H9 (cell line): ENCODE data around the gene CAGE1. TPM values are rescaled to one million over a fixed set of nuclear protein-coding genes. Genes with fewer than 3 reads are reported as not detected.

ENCODE experiments used
- DNase-seq: peaks from one replicate; pipeline ENCODE4 v3.0.0-alpha.2; 2017
- H2AFZ ChIP-seq: one replicate; pipeline ENCODE4 v1.6.1; 2013; ENCODE audit warnings: mild to moderate bottlenecking, low read length, control low read depth, moderate library complexity
- H2AK5ac ChIP-seq: 2 replicates; pipeline ENCODE4 v1.6.1; 2013; ENCODE audit warnings: low read length, control low read depth, mixed read lengths; ENCODE audit not compliant: insufficient read length
- H2BK120ac ChIP-seq: one replicate; pipeline ENCODE4 v1.6.1; 2013; ENCODE audit warnings: low read depth, mild to moderate bottlenecking, low read length, control low read depth, inconsistent platforms; ENCODE audit not compliant: poor library complexity, severe bottlenecking
- H2BK12ac ChIP-seq: 2 replicates; pipeline ENCODE4 v1.6.1; 2013; ENCODE audit warnings: low read length, control low read depth, mixed read lengths, low read depth; ENCODE audit not compliant: insufficient read length
- H2BK15ac ChIP-seq: 2 replicates; pipeline ENCODE4 v1.6.1; 2013; ENCODE audit warnings: low read depth, low read length, control low read depth
- H2BK20ac ChIP-seq: one replicate; pipeline ENCODE4 v1.6.1; 2013; ENCODE audit warnings: low read depth, mild to moderate bottlenecking, low read length, control low read depth, inconsistent platforms; ENCODE audit not compliant: poor library complexity, severe bottlenecking
- H2BK5ac ChIP-seq: 2 replicates; pipeline ENCODE4 v1.6.1; 2013; ENCODE audit warnings: low read length, control low read depth, mixed read lengths; ENCODE audit not compliant: insufficient read length
- H3K14ac ChIP-seq: 2 replicates; pipeline ENCODE4 v1.6.1; 2013; ENCODE audit warnings: low read length, control low read depth; ENCODE audit not compliant: insufficient read depth
- H3K18ac ChIP-seq: 2 replicates; pipeline ENCODE4 v1.6.1; 2013; ENCODE audit warnings: low read depth, mild to moderate bottlenecking, mixed read lengths, low read length, control low read depth; ENCODE audit not compliant: insufficient read length
- H3K23ac ChIP-seq: 2 replicates; pipeline ENCODE4 v1.6.1; 2013; ENCODE audit warnings: low read length, control low read depth, mixed read lengths, low read depth; ENCODE audit not compliant: insufficient read length
- H3K23me2 ChIP-seq: 2 replicates; pipeline ENCODE4 v1.6.1; 2013; ENCODE audit warnings: low read depth, mild to moderate bottlenecking, mixed read lengths, low read length, control low read depth; ENCODE audit not compliant: insufficient read length, poor library complexity, severe bottlenecking
- H3K27ac ChIP-seq: 2 replicates; pipeline ENCODE4 v1.5.1; 2013; ENCODE audit warnings: low read length, control low read depth, mixed read lengths, low read depth; ENCODE audit not compliant: insufficient read length
- H3K27me3 ChIP-seq: 2 replicates; pipeline ENCODE4 v1.6.1; 2013; ENCODE audit warnings: low read length, control low read depth, inconsistent platforms; ENCODE audit not compliant: insufficient read depth
- H3K4ac ChIP-seq: 2 replicates; pipeline ENCODE4 v1.6.1; 2013; ENCODE audit warnings: low read depth, mild to moderate bottlenecking, control low read depth, inconsistent platforms, low read length, moderate library complexity
- H3K4me1 ChIP-seq: 2 replicates; pipeline ENCODE4 v1.6.1; 2013; ENCODE audit warnings: low read length, control low read depth, inconsistent platforms; ENCODE audit not compliant: insufficient read depth
- H3K4me2 ChIP-seq: 2 replicates; pipeline ENCODE4 v1.6.1; 2013; ENCODE audit warnings: low read length, control low read depth, mixed read lengths; ENCODE audit not compliant: insufficient read length, insufficient read depth
- H3K56ac ChIP-seq: 2 replicates; pipeline ENCODE4 v1.6.1; 2013; ENCODE audit warnings: low read depth, mild to moderate bottlenecking, mixed read lengths, low read length, control low read depth; ENCODE audit not compliant: insufficient read length
- H3K79me1 ChIP-seq: 2 replicates; pipeline ENCODE4 v1.6.1; 2013; ENCODE audit warnings: low read depth, mild to moderate bottlenecking, moderate library complexity, low read length, control low read depth, inconsistent platforms; ENCODE audit not compliant: insufficient read depth, poor library complexity, severe bottlenecking
- H3K79me2 ChIP-seq: 2 replicates; pipeline ENCODE4 v1.6.1; 2013; ENCODE audit warnings: low read length, control low read depth, inconsistent platforms; ENCODE audit not compliant: insufficient read depth
- H3K9ac ChIP-seq: 2 replicates; pipeline ENCODE4 v1.6.1; 2013; ENCODE audit warnings: low read length, control low read depth, mixed read lengths; ENCODE audit not compliant: insufficient read length; ENCODE audit errors: extremely low read depth
- H3K9me3 ChIP-seq: one replicate; pipeline ENCODE4 v1.6.1; 2013; ENCODE audit warnings: low read depth, low read length, inconsistent platforms; ENCODE audit not compliant: control insufficient read depth
- H3T11ph ChIP-seq: one replicate; pipeline ENCODE4 v1.6.1; 2013; ENCODE audit warnings: mild to moderate bottlenecking, low read length, control low read depth, inconsistent platforms
- H4K20me1 ChIP-seq: one replicate; pipeline ENCODE4 v1.6.1; 2013; ENCODE audit not compliant: control insufficient read depth, insufficient read length, insufficient read depth
- H4K5ac ChIP-seq: 2 replicates; pipeline ENCODE4 v1.6.1; 2013; ENCODE audit warnings: low read depth, mild to moderate bottlenecking, mixed read lengths, low read length, control low read depth; ENCODE audit not compliant: insufficient read length
- H4K8ac ChIP-seq: replicated peaks from 2 replicates; pipeline ENCODE4 v1.6.1; 2013; ENCODE audit warnings: low read length, control low read depth, mixed read lengths, low read depth; ENCODE audit not compliant: insufficient read length
- H4K91ac ChIP-seq: 2 replicates; pipeline ENCODE4 v1.6.1; 2013; ENCODE audit warnings: low read depth, mild to moderate bottlenecking, moderate library complexity, mixed read lengths, low read length, control low read depth; ENCODE audit not compliant: insufficient read length
- H3K27ac Mint-ChIP-seq, 3 experiments: 2 replicates in 2 of 3; 3 replicates in 1 of 3; pipeline ENCODE4 v1.8.0; 2020 to 2021; ENCODE audit warnings: mixed read lengths in 3 of 3, mild to moderate bottlenecking in 1 of 3, moderate library complexity in 1 of 3
- H3K27me3 Mint-ChIP-seq: 2 replicates; pipeline ENCODE4 v1.8.0; 2021; ENCODE audit warnings: low read depth, mild to moderate bottlenecking, moderate library complexity, mixed read lengths
- H3K36me3 Mint-ChIP-seq, 3 experiments: 2 replicates in 2 of 3; 3 replicates in 1 of 3; pipeline ENCODE4 v1.8.0; 2020 to 2021; ENCODE audit warnings: low read depth in 3 of 3, mixed read lengths in 3 of 3; ENCODE audit not compliant: insufficient read depth in 1 of 3
- H3K4me1 Mint-ChIP-seq, 2 experiments: 2 replicates each; pipeline ENCODE4 v1.8.0; 2020; ENCODE audit warnings: mixed read lengths in 2 of 2
- H3K4me3 Mint-ChIP-seq, 2 experiments: 2 replicates in 1 of 2; 3 replicates in 1 of 2; pipeline ENCODE4 v1.8.0; 2020 to 2021; ENCODE audit warnings: mild to moderate bottlenecking in 2 of 2, mixed read lengths in 2 of 2, moderate library complexity in 1 of 2
- H3K9me3 Mint-ChIP-seq, 2 experiments: 2 replicates in 1 of 2; 3 replicates in 1 of 2; pipeline ENCODE4 v1.8.0; 2020; ENCODE audit warnings: mild to moderate bottlenecking in 2 of 2, mixed read lengths in 2 of 2, moderate library complexity in 1 of 2
- CTCF ChIP-seq: fragments of 200-600 bp; sonication (generic); conservative IDR thresholded peaks from 3 replicates; pipeline ENCODE4 v1.8.0; 2021; ENCODE audit warnings: antibody characterized with exemption, mild to moderate bottlenecking
- WGBS: extraction: QIAGEN DNeasy Blood & Tissue Kit; methylation state at CpG from one replicate; pipeline ENCODE4 v1.1.7; 2013; ENCODE audit warnings: missing lambda C conversion rate, low lambda C conversion rate, mixed read lengths; ENCODE audit not compliant: insufficient read length; ENCODE audit errors: extremely low coverage; 5-methylcytosine and 5-hydroxymethylcytosine counted together
- total RNA-seq: library from RNA; stranded (reverse); gene quantifications from 2 replicates; pipeline ENCODE4 v1.2.1, GENCODE V29; 2021

CAGE1 gene
- total RNA-seq, 1 experiment from 2014 or later: 0.28 TPM

- Histone ChIP-seq H2AK5ac (no peak overlapping the region), H3K27me3 (no peaks in the 10 kb centered on the region), H3K18ac (no peak overlapping the region), H3T11ph (no peak overlapping the region), H3K4me1 (no peaks in the 10 kb centered on the region; the same call in 1 of the 2 replicates), H3K23me2 (peaks cover 13% of the 10 kb centered on the region), H2BK5ac (no peak overlapping the region), H4K91ac (no peak overlapping the region), H3K56ac (no peak overlapping the region), H2BK120ac (no peak overlapping the region), H4K20me1 (no peaks in the 10 kb centered on the region), H2BK15ac (no peak overlapping the region), H2BK20ac (no peak overlapping the region), H3K9me3 (no peaks in the 10 kb centered on the region), H3K27ac (no peak overlapping the region), H3K9ac (no peak overlapping the region), H3K79me2 (peaks cover 12% of the 10 kb centered on the region; the same call in 1 of the 2 replicates), H3K79me1 (peaks cover 2% of the 10 kb centered on the region), H3K14ac (no peak overlapping the region), H3K4me2 (no peak overlapping the region), H3K23ac (no peak overlapping the region), H2AFZ (no peak overlapping the region), H4K8ac (no peak overlapping the region), H3K4ac (no peak overlapping the region), H2BK12ac (no peak overlapping the region), H4K5ac (no peak overlapping the region)
- peaks cover 6 to 40% (median 34%) of the 10 kb centered on the region in 3 experiments; a peak in 5 of 7 replicates for H3K36me3 Mint-ChIP-seq
- no peak overlapping the region; a peak in 1 of 7 replicates for H3K27ac Mint-ChIP-seq
- no peak overlapping the region for H3K4me3 Mint-ChIP-seq
- WGBS: no CpG with 5 or more reads among the region's 6 CpGs
- peaks cover 21 to 28% of the 10 kb centered on the region in 2 experiments for H3K4me1 Mint-ChIP-seq
- no peak for DNase-seq
- no peak for TF ChIP-seq CTCF
- H3K9me3 Mint-ChIP-seq: no peaks in the 10 kb centered on the region
- no peaks in the 10 kb centered on the region for H3K27me3 Mint-ChIP-seq
These were observed 2.9 kb upstream of the CAGE1 start for GRCh38 chr6:7392402-7392801.
